ENCODE data around the gene OLFML1. TPM values are rescaled to one million over a fixed set of nuclear protein-coding genes. Genes with fewer than 3 reads are reported as not detected.

OLFML1 gene
- total RNA-seq (2021), result not detected in 2 replicates
- long read RNA-seq, partial matches to known transcripts, result 0 of 1 reads
- long read RNA-seq, other reads (novel, unspliced or antisense), result 1 of 1 reads

DNA sequence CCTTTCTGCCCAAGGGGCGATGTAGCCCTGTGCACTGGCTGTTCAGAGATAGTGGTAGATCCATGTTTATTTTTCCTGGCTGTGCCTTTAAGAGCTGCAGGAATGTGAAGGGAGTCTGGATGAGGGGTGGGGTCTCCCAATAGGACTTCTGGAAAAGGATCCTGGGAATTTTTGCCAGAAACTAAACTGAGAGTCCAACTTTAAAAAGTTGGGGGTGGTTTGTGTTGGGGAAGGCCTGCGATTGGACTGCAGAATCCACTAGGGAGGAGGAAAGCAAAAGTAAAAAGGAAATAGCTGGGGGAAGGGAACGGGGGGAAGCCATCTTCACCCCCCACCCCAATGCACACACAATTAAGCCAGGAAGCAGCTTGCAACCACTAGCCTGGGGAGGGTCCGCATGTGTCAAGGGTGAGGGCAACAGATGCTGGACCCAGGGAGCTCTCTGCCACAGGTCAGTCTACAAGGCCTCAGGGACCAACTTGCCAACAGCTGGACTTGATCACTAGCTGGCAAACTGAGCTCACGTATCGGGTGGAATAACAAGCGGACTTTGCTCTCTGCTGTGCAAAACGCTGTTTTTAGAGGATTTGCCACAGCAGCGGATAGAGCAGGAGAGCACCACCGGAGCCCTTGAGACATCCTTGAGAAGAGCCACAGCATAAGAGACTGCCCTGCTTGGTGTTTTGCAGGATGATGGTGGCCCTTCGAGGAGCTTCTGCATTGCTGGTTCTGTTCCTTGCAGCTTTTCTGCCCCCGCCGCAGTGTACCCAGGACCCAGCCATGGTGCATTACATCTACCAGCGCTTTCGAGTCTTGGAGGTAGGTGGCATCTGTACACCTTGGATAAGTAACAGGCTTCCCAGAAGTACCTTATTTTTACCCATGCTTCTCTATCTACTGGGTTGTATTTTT is at the start of gene OLFML1:
Gene OLFML1, plus strand, starts transcription at position 321 of the 912 bp plus-strand sequence. Its CDS starts 370 bp downstream, at position 691.
- no peak within 1 kb of the TSS for H2BK5ac ChIP-seq (ENCODE audit: insufficient read length, low read length)
- H2BK12ac ChIP-seq (ENCODE audit: insufficient read length, low read depth, low read length), result no peak within 1 kb of the TSS
- Mint-ChIP-seq H3K4me3 (no peak within 1 kb of the TSS; a peak in 1 of 5 replicates), H3K9me3 (no peaks in the 10 kb centered on the region), H3K4me1 (peaks cover 16 to 21% of the 10 kb centered on the region in 2 experiments), H3K27ac (peak within 1 kb of the TSS in 1 of 3 experiments; percentile 63; a peak in 3 of 7 replicates), H3K27me3 (ENCODE audit: low read depth) (no peaks in the 10 kb centered on the region), H3K36me3 (ENCODE audit: insufficient read depth in 1 of 3, low read depth in 3 of 3) (no peaks in the 10 kb centered on the region)
- DNase-seq, result no peak
- no peak within 1 kb of the TSS for H2AFZ ChIP-seq (ENCODE audit: low read length)
- no peak within 1 kb of the TSS for H3K27ac ChIP-seq (ENCODE audit: insufficient read length, low read depth, low read length)
- WGBS (ENCODE audit: extremely low coverage, insufficient read length, low lambda C conversion rate), result no CpG with 5 or more reads among the region's 15 CpGs
- no peak within 1 kb of the TSS for H2BK20ac ChIP-seq (ENCODE audit: low read depth, low read length, poor library complexity, severe bottlenecking)
- no peaks in the 10 kb centered on the region for H3K79me2 ChIP-seq (ENCODE audit: insufficient read depth, low read length)
- H3K4ac ChIP-seq (ENCODE audit: low read depth, low read length), result no peak within 1 kb of the TSS
- no peak within 1 kb of the TSS for H2AK5ac ChIP-seq (ENCODE audit: insufficient read length, low read length)
- no peaks in the 10 kb centered on the region for H3K23me2 ChIP-seq (ENCODE audit: insufficient read length, low read depth, low read length, poor library complexity, severe bottlenecking)
- no peak within 1 kb of the TSS for H4K91ac ChIP-seq (ENCODE audit: insufficient read length, low read depth, low read length)
- no peak within 1 kb of the TSS for H3K23ac ChIP-seq (ENCODE audit: insufficient read length, low read depth, low read length)
- H3K9me3 ChIP-seq (ENCODE audit: control insufficient read depth, low read depth, low read length), result no peaks in the 10 kb centered on the region
- no peak within 1 kb of the TSS for H3K9ac ChIP-seq (ENCODE audit: extremely low read depth, insufficient read length, low read length)
- H2BK120ac ChIP-seq (ENCODE audit: low read depth, low read length, poor library complexity, severe bottlenecking), result no peak within 1 kb of the TSS
- no peak within 1 kb of the TSS for H2BK15ac ChIP-seq (ENCODE audit: low read depth, low read length)
- H3K56ac ChIP-seq (ENCODE audit: insufficient read length, low read depth, low read length), result no peak within 1 kb of the TSS
- H3K14ac ChIP-seq (ENCODE audit: insufficient read depth, low read length), result no peak within 1 kb of the TSS
- no peaks in the 10 kb centered on the region for H3K27me3 ChIP-seq (ENCODE audit: insufficient read depth, low read length)
- H3K18ac ChIP-seq (ENCODE audit: insufficient read length, low read depth, low read length), result no peak within 1 kb of the TSS
- H3T11ph ChIP-seq (ENCODE audit: low read length), result no peak within 1 kb of the TSS
- TF ChIP-seq, protein P1, sequence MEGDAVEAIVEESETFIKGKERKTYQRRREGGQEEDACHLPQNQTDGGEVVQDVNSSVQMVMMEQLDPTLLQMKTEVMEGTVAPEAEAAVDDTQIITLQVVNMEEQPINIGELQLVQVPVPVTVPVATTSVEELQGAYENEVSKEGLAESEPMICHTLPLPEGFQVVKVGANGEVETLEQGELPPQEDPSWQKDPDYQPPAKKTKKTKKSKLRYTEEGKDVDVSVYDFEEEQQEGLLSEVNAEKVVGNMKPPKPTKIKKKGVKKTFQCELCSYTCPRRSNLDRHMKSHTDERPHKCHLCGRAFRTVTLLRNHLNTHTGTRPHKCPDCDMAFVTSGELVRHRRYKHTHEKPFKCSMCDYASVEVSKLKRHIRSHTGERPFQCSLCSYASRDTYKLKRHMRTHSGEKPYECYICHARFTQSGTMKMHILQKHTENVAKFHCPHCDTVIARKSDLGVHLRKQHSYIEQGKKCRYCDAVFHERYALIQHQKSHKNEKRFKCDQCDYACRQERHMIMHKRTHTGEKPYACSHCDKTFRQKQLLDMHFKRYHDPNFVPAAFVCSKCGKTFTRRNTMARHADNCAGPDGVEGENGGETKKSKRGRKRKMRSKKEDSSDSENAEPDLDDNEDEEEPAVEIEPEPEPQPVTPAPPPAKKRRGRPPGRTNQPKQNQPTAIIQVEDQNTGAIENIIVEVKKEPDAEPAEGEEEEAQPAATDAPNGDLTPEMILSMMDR (conservative IDR thresholded peaks at IDR 0.05), result no peak
- no peaks in the 10 kb centered on the region; the same call in 1 of the 2 replicates for H3K4me1 ChIP-seq (ENCODE audit: insufficient read depth, low read length)
- no peaks in the 10 kb centered on the region for H4K20me1 ChIP-seq (ENCODE audit: control insufficient read depth, insufficient read depth, insufficient read length)
- H4K5ac ChIP-seq (ENCODE audit: insufficient read length, low read depth, low read length), result no peak within 1 kb of the TSS
- no peak within 1 kb of the TSS for H3K4me2 ChIP-seq (ENCODE audit: insufficient read depth, insufficient read length, low read length)
- no peak within 1 kb of the TSS for H4K8ac ChIP-seq (replicated peaks; ENCODE audit: insufficient read length, low read depth, low read length)
- H3K79me1 ChIP-seq (ENCODE audit: insufficient read depth, low read depth, low read length, poor library complexity, severe bottlenecking), result no peaks in the 10 kb centered on the region
